ENCODE results near the gene PAPPA. TPM values are rescaled to one million over a fixed set of nuclear protein-coding genes. Genes with fewer than 3 reads are reported as not detected.

The PAPPA gene
- total RNA-seq, 2 donors from 2014 or later: 0.26 to 0.35 TPM

DNA sequence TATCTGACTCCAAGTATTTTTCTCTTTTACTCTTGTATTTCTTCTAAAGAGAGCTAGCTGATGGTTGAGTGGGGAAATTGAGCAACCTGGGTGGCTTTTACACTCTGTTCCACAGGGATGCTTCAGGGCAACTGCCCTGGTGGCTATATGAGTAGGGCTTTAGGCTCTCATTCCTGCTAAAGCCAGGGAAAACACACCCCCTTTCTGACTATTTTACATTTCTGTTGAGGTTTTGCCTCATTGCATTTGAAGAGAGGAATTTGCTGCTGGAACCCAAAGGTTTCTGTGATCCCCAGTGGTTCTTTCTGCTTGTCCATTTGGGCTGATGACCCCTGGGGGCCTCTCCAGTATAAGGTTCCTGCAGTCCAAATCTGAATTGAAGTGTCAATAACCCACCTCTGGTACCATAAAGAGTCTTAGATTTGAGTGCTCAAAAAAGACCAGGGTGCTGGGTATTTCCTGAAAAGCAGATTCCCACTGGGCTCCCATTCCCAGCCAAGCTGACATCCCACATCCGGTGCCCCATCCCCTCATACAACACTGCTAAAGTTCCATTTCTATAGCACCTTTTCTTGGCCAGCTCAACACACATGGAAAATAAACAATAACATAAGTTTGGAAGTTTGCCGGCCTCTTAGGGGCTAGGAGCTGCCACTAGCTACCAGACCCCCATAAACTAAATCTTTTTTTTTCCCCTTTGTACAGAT, 59.5 kb downstream of the PAPPA start:
- no peak overlapping the region for H3K27ac Mint-ChIP-seq
- ATAC-seq (replicated peaks): no peak
- no peak overlapping the region for H3K4me3 Mint-ChIP-seq
- H3K27me3 Mint-ChIP-seq: peaks cover 3% of the 10 kb centered on the region
- no peaks in the 10 kb centered on the region for H3K4me1 Mint-ChIP-seq
- H3K36me3 Mint-ChIP-seq (ENCODE audit: low read depth): no peaks in the 10 kb centered on the region
- H3K9me3 Mint-ChIP-seq: no peaks in the 10 kb centered on the region

DNA sequence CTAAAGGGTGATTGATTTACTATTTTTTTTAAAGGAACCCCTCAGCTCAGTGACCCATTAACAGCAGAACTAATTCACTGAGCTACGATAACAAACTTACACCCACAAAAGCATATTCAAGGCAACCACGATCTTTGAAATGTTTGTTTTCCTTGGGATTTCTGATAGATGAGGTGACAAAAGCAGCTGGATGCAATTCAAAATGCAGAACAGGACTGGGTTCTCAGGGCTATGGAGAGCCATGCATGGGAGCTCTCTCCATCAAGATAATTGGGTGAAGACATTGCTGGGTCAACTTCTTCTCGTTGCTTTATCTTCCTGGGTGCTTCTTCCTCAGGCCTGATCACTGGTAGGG, 60.1 kb downstream of the PAPPA start:
- Mint-ChIP-seq H3K9me3 (no peaks in the 10 kb centered on the region), H3K4me3 (no peak overlapping the region), H3K4me1 (no peaks in the 10 kb centered on the region), H3K27ac (no peak overlapping the region), H3K36me3 (ENCODE audit: low read depth) (no peaks in the 10 kb centered on the region), H3K27me3 (peaks cover 3% of the 10 kb centered on the region)
- ATAC-seq (replicated peaks): no peak

GRCh38 chr9:116218399-116218798, 64.8 kb downstream of the PAPPA start:
- Mint-ChIP-seq H3K27ac (no peak overlapping the region), H3K4me3 (no peak overlapping the region), H3K36me3 (ENCODE audit: low read depth) (no peaks in the 10 kb centered on the region), H3K9me3 (peaks cover 4% of the 10 kb centered on the region), H3K27me3 (peaks cover 4% of the 10 kb centered on the region), H3K4me1 (no peaks in the 10 kb centered on the region)
- ATAC-seq (replicated peaks): no peak

DNA sequence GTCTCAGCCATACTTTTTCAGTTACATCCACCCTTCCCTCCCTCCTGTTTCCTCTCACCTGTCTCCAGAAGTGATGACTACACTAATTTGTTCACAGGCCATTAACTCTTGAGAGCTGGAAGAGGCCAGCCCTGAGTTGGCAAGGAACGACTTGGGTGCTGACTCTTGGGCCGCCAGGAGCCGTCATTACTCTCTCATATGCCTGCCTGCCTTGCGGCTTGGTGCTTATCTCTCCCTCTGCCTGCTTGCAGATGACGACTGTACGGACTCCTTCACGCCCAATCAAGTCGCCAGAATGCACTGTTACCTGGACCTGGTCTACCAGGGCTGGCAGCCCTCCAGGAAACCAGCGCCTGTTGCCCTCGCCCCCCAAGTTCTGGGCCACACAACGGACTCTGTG, 66.1 kb downstream of the PAPPA start:
- no peak overlapping the region for H3K27ac Mint-ChIP-seq
- H3K36me3 Mint-ChIP-seq (ENCODE audit: low read depth): no peaks in the 10 kb centered on the region
- H3K4me3 Mint-ChIP-seq: no peak overlapping the region
- no peak for ATAC-seq (replicated peaks)
- H3K4me1 Mint-ChIP-seq: no peaks in the 10 kb centered on the region
- H3K27me3 Mint-ChIP-seq: peaks cover 9% of the 10 kb centered on the region
- H3K9me3 Mint-ChIP-seq: peaks cover 9% of the 10 kb centered on the region

DNA sequence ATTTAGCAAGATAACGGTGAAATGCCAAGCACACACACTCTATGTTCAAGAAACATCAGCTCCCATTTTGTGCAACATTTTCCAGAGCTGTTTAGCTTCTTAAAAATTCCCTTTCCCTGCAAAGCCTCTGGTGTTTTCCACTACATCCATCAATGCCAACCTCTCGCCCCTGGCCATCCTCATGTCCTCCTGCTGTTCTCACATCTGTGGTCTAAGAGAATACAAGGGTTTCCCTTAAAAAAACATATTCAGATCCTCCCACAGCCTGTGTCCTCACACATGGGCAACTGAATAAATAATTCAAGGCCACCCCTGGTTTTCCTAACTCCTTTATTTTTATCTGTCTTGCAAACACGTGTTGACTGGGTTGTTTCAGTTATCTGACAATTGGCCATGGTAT, 70.3 kb downstream of the PAPPA start:
- H3K4me3 Mint-ChIP-seq: no peak overlapping the region
- no peaks in the 10 kb centered on the region for H3K4me1 Mint-ChIP-seq
- no peak for ATAC-seq (replicated peaks)
- no peak overlapping the region for H3K27ac Mint-ChIP-seq
- H3K9me3 Mint-ChIP-seq: peaks cover 13% of the 10 kb centered on the region
- no peaks in the 10 kb centered on the region for H3K36me3 Mint-ChIP-seq (ENCODE audit: low read depth)
- peaks cover 11% of the 10 kb centered on the region for H3K27me3 Mint-ChIP-seq

GRCh38 chr9:116230051-116230632, 76.6 kb downstream of the PAPPA start:
- Mint-ChIP-seq H3K27ac (no peak overlapping the region), H3K4me1 (no peaks in the 10 kb centered on the region), H3K4me3 (no peak overlapping the region), H3K36me3 (ENCODE audit: low read depth) (no peaks in the 10 kb centered on the region), H3K9me3 (peaks cover 4% of the 10 kb centered on the region), H3K27me3 (peaks cover 3% of the 10 kb centered on the region)
- no peak for ATAC-seq (replicated peaks)

DNA sequence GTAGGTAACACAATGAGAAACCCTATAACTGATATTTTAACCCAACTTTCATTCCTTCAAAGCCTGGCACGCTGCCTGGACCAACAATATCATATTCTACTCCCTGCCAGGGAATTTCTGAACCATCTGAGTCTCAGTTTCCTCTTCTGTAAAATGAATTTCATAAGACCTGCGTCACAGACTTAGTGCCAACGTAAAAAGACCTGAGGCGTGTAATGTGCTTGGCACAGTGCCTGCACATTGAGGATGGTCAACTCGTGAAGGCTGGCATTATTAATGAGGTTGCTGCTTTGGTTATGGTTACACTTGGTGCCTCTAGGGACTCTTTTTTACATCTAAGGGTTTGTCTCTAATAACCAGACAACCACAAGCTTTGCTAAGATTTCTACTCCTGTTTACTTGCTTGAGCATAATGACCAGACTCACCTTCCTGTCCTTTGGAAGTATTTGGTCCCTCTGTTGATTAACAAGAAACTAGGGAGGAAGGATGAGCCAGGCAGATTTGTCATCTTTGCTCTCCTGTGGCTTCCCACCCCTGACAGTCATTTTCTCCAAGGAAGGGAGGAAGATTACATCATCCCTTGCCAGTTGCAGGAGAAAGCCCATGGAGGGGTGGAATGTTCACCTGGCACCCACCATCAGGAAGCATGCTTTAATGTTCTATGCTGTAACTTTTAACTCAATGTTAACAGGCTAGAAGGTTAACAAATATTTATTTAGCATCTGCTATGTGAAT, 79.0 kb downstream of the PAPPA start:
- Mint-ChIP-seq H3K4me1 (no peaks in the 10 kb centered on the region), H3K27me3 (peaks cover 6% of the 10 kb centered on the region), H3K27ac (no peak overlapping the region), H3K4me3 (no peak overlapping the region), H3K36me3 (ENCODE audit: low read depth) (no peaks in the 10 kb centered on the region), H3K9me3 (no peaks in the 10 kb centered on the region)
- ATAC-seq (replicated peaks): no peak

GRCh38 chr9:116233160-116233530, 79.6 kb downstream of the PAPPA start:
- Mint-ChIP-seq H3K9me3 (no peaks in the 10 kb centered on the region), H3K4me1 (no peaks in the 10 kb centered on the region), H3K36me3 (ENCODE audit: low read depth) (no peaks in the 10 kb centered on the region), H3K4me3 (no peak overlapping the region), H3K27me3 (peaks cover 6% of the 10 kb centered on the region), H3K27ac (no peak overlapping the region)
- ATAC-seq (replicated peaks): no peak

DNA sequence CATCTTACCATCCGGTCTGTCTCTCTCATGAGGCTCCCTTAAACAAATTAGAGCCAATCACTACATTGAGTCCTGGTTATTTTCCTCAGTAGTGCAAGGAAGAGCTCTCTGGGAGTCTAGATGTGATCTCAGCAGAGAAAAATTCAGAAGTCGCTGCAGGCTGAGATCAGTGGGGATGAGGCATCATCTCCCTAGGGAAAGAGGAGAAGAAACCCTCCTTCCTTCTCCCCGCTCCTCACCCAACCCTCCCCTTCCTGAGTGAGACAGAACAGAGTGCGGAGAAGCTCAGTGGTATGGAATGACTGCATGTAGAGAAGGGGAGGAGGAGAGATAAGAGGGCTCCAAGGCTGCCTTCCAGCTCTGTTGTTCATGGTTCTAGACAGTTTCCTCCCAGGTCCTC, 80.5 kb downstream of the PAPPA start:
- Mint-ChIP-seq H3K36me3 (ENCODE audit: low read depth) (no peaks in the 10 kb centered on the region), H3K27ac (no peak overlapping the region), H3K4me3 (no peak overlapping the region), H3K27me3 (peaks cover 6% of the 10 kb centered on the region), H3K4me1 (no peaks in the 10 kb centered on the region), H3K9me3 (no peaks in the 10 kb centered on the region)
- no peak for ATAC-seq (replicated peaks)

DNA sequence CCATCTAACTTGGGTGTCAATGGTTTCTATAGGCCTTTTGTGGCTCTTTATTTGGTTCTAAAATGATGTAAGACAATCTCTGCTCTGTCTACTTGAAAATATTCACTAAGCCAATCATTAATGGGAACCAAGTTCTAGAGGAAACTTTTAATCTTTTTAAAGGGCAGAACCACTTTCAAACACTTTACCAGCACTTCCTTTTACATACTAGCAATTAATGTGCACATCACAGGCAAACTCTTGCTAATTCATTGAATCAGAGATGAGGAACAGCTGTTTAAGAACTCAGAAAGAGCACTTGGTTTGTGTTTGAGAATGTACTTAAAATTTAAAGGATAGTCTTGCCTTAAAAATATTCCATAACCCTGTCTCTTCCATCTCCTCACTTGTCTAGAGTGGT, 83.4 kb downstream of the PAPPA start:
- no peak overlapping the region for H3K27ac Mint-ChIP-seq
- H3K27me3 Mint-ChIP-seq: peaks cover 3% of the 10 kb centered on the region
- no peaks in the 10 kb centered on the region for H3K4me1 Mint-ChIP-seq
- no peaks in the 10 kb centered on the region for H3K9me3 Mint-ChIP-seq
- H3K4me3 Mint-ChIP-seq: no peak overlapping the region
- no peak for ATAC-seq (replicated peaks)
- no peaks in the 10 kb centered on the region for H3K36me3 Mint-ChIP-seq (ENCODE audit: low read depth)

GRCh38 chr9:116237456-116237855, 83.9 kb downstream of the PAPPA start:
- Mint-ChIP-seq H3K27ac (no peak overlapping the region), H3K9me3 (no peaks in the 10 kb centered on the region), H3K4me3 (no peak overlapping the region), H3K36me3 (ENCODE audit: low read depth) (no peaks in the 10 kb centered on the region), H3K4me1 (no peaks in the 10 kb centered on the region), H3K27me3 (peaks cover 3% of the 10 kb centered on the region)
- ATAC-seq (replicated peaks): no peak

DNA sequence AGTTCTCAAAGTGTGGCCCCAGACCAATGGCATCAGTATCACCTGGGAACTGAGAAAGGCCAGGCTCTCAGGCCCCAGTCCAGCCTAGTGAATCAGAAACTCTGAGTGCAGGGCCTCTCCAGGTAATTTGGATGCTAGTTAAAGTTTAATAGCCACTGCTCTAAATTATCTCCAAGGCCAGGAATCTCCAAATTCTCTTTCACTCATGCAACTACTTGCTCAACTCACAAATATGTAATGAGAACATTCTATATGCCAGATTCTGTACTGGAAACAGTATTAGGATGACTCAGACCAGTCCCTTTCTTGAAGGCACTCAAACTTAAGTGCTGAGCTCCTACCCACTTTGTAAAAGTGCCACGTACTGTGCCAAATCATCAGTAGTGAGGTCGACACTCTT, 84.6 kb downstream of the PAPPA start:
- Mint-ChIP-seq H3K36me3 (ENCODE audit: low read depth) (no peaks in the 10 kb centered on the region), H3K4me1 (no peaks in the 10 kb centered on the region), H3K27me3 (peaks cover 3% of the 10 kb centered on the region), H3K9me3 (no peaks in the 10 kb centered on the region), H3K27ac (no peak overlapping the region), H3K4me3 (no peak overlapping the region)
- no peak for ATAC-seq (replicated peaks)

DNA sequence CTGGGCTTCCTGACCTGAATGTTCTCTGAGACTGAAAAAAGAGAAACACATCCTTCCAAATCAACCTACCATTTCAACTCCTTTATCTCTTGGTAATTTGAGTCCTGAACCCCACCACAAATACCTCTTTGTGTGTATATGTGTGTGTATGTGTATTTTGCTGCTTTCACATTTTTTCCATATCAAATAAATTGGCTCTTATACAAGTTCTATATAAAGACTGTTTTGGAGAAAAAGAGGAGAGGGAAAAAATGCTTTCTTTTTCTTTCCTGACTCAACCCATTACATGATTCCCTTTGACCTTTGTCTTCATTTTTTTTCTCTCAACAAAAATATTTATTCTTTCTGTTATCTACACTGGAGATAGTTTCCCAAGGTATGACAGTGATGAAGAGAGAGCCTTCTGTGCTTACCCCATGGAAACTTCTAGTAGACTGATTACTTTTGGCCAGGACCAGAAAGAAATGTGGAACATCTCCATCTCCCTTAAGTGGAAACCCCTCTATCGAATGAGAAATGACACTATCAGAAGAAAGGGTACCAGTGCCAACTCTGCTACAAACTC, 85.3 kb downstream of the PAPPA start:
- Mint-ChIP-seq H3K27ac (no peak overlapping the region), H3K4me3 (no peak overlapping the region), H3K36me3 (ENCODE audit: low read depth) (no peaks in the 10 kb centered on the region)

GRCh38 chr9:116243708-116244107, 90.1 kb downstream of the PAPPA start:
- no peaks in the 10 kb centered on the region for H3K36me3 Mint-ChIP-seq (ENCODE audit: low read depth)

More for the DNA sequence above, 85.3 kb downstream of the PAPPA start:
- H3K4me1 Mint-ChIP-seq: no peaks in the 10 kb centered on the region
- peaks cover 5% of the 10 kb centered on the region for H3K27me3 Mint-ChIP-seq
- ATAC-seq (replicated peaks): no peak
- H3K9me3 Mint-ChIP-seq: no peaks in the 10 kb centered on the region

DNA sequence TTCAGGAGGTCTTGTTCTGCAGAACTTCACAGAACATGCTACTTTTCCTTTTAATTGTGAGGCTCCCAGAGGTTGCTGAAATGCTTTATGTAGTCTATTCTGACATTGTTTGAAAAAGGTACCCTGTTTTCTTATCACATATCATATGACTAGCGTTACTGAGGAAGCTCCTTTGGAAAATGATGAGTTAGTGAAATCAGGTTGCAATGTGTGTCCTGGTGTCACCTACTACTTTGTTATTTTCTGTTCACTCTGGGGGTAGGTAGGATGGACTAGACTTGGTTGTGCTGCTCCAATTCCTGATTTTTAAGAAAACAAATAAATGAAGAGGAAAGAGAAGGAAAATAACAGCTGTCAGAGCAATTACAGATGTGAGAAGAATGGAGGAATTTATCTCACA, 93.7 kb downstream of the PAPPA start:
- H3K27ac Mint-ChIP-seq: no peak overlapping the region
- ATAC-seq (replicated peaks): no peak
- peaks cover 3% of the 10 kb centered on the region for H3K27me3 Mint-ChIP-seq
- H3K9me3 Mint-ChIP-seq: no peaks in the 10 kb centered on the region
- H3K4me3 Mint-ChIP-seq: no peak overlapping the region
- H3K36me3 Mint-ChIP-seq (ENCODE audit: low read depth): no peaks in the 10 kb centered on the region
- no peaks in the 10 kb centered on the region for H3K4me1 Mint-ChIP-seq

More at GRCh38 chr9:116243708-116244107, 90.1 kb downstream of the PAPPA start:
- Mint-ChIP-seq H3K4me3 (no peak overlapping the region), H3K27me3 (peaks cover 3% of the 10 kb centered on the region), H3K27ac (no peak overlapping the region), H3K9me3 (no peaks in the 10 kb centered on the region), H3K4me1 (no peaks in the 10 kb centered on the region)
- no peak for ATAC-seq (replicated peaks)
